Tibial nerve (tissue), 4 donors: ENCODE data around the gene IL1R1. TPM values are rescaled to one million over a fixed set of nuclear protein-coding genes. Genes with fewer than 3 reads are reported as not detected.

Source experiments
- DNase-seq, 2 donors: peaks; one replicate each; pipeline ENCODE4 v3.0.0-alpha.2; 2019; ENCODE audit warnings: low spot score in 2 of 2
- H3K27ac ChIP-seq, 4 donors: fragments of 200-600 bp; sonication (generic) in 3 of 4; one replicate each; pipeline ENCODE4 v1.5.1; 2017 to 2019; ENCODE audit warnings: mild to moderate bottlenecking in 1 of 4
- H3K27me3 ChIP-seq, 2 donors: fragments of 200-600 bp; sonication (generic) in 1 of 2; one replicate each; pipeline versions ENCODE4 v1.5.1 to v1.6.0; 2017 to 2019
- H3K36me3 ChIP-seq, 3 donors: fragments of 200-600 bp; sonication (generic); one replicate each; pipeline ENCODE4 v1.5.1; 2018 to 2019
- H3K4me1 ChIP-seq, 4 donors: fragments of 200-600 bp; sonication (generic) in 3 of 4; one replicate each; pipeline ENCODE4 v1.5.1; 2017 to 2019
- H3K4me3 ChIP-seq, 4 donors: fragments of 200-600 bp; sonication (generic) in 3 of 4; one replicate each; pipeline ENCODE4 v1.5.1; 2017 to 2019; ENCODE audit warnings: mild to moderate bottlenecking in 1 of 4, moderate library complexity in 1 of 4
- H3K9me3 ChIP-seq, 4 donors: fragments of 200-600 bp; sonication (generic) in 3 of 4; one replicate each; pipeline ENCODE4 v1.5.1; 2017 to 2019
- CTCF ChIP-seq, 5 experiments: fragments of 200-600 bp in 3 of 5; fragments of 450-650 bp in 2 of 5; sonication (generic) in 3 of 5; IDR thresholded peaks; one replicate each; pipeline ENCODE4 v1.5.1; 2016 to 2019; ENCODE audit warnings: antibody characterized with exemption in 5 of 5, mild to moderate bottlenecking in 3 of 5, moderate library complexity in 2 of 5
- EP300 ChIP-seq, 2 donors: sonication (generic); formaldehyde crosslinking; IDR thresholded peaks; one replicate each; pipeline ENCODE4 v1.6.1; 2017; ENCODE audit warnings: antibody characterized with exemption in 2 of 2, mild to moderate bottlenecking in 1 of 2
- POLR2A ChIP-seq, 2 donors: fragments of 450-650 bp; IDR thresholded peaks; one replicate each; pipeline ENCODE4 v1.6.1; 2017; ENCODE audit warnings: antibody characterized with exemption in 2 of 2, mild to moderate bottlenecking in 2 of 2, moderate library complexity in 2 of 2
- WGBS, 2 donors: methylation state at CpG; one replicate each; pipeline ENCODE4 v1.1.5; 2018; 5-methylcytosine and 5-hydroxymethylcytosine counted together
- total RNA-seq, 4 donors: library from RNA; depleted of rRNA; stranded (reverse); fragments of >200 nt; gene quantifications; one replicate each; pipeline ENCODE4 v1.1.0, GENCODE V29; 2016

The IL1R1 gene
- total RNA-seq, 4 donors from 2014 or later: 29.5 to 81.2 (median 57.4) TPM

- no peak overlapping the region for H3K27ac ChIP-seq
- no peaks in the 10 kb centered on the region for H3K27me3 ChIP-seq
- H3K9me3 ChIP-seq: no peaks in the 10 kb centered on the region
- H3K4me1 ChIP-seq: peaks cover 0 to 8% (median 0%) of the 10 kb centered on the region in 4 donors
- no peaks in the 10 kb centered on the region for H3K36me3 ChIP-seq
- no peak overlapping the region for H3K4me3 ChIP-seq
- DNase-seq: no peak
- TF ChIP-seq EP300 (IDR thresholded peaks at IDR 0.05) (no peak), CTCF (IDR thresholded peaks at IDR 0.05) (no peak), POLR2A (IDR thresholded peaks at IDR 0.05) (no peak)
- WGBS, 2 donors: 37 to 52% methylated on average over 5 of the region's 5 CpGs
These were observed 32.4 kb upstream of the IL1R1 start for GRCh38 chr2:102110171-102110570.

GRCh38 chr2:102110596-102111334, 31.8 kb upstream of the IL1R1 start:
- no peak for TF ChIP-seq EP300 (IDR thresholded peaks at IDR 0.05)
- TF ChIP-seq CTCF (IDR thresholded peaks at IDR 0.05): no peak
- no peak for TF ChIP-seq POLR2A (IDR thresholded peaks at IDR 0.05)
- Histone ChIP-seq H3K27me3 (no peaks in the 10 kb centered on the region), H3K27ac (no peak overlapping the region), H3K4me3 (no peak overlapping the region), H3K9me3 (no peaks in the 10 kb centered on the region), H3K4me1 (peaks cover 0 to 8% (median 0%) of the 10 kb centered on the region in 4 donors), H3K36me3 (no peaks in the 10 kb centered on the region)
- no peak for DNase-seq
- 68 to 77% methylated on average over 13 of the region's 13 CpGs for WGBS, 2 donors

GRCh38 chr2:102111823-102112222, 30.7 kb upstream of the IL1R1 start:
- no peaks in the 10 kb centered on the region for H3K36me3 ChIP-seq
- DNase-seq: no peak
- no peaks in the 10 kb centered on the region for H3K27me3 ChIP-seq
- H3K4me1 ChIP-seq: peaks cover 0 to 8% (median 0%) of the 10 kb centered on the region in 4 donors
- no peaks in the 10 kb centered on the region for H3K9me3 ChIP-seq
- H3K4me3 ChIP-seq: no peak overlapping the region
- H3K27ac ChIP-seq: no peak overlapping the region
- 72% methylated on average over 2 of the region's 2 CpGs for WGBS, 2 donors
- TF ChIP-seq CTCF (IDR thresholded peaks at IDR 0.05) (no peak), EP300 (IDR thresholded peaks at IDR 0.05) (no peak), POLR2A (IDR thresholded peaks at IDR 0.05) (no peak)

- Histone ChIP-seq H3K4me1 (peaks cover 0 to 8% (median 0%) of the 10 kb centered on the region in 4 donors), H3K27me3 (no peaks in the 10 kb centered on the region), H3K9me3 (no peaks in the 10 kb centered on the region), H3K27ac (no peak overlapping the region), H3K36me3 (no peaks in the 10 kb centered on the region), H3K4me3 (no peak overlapping the region)
- WGBS, 2 donors: 43 to 60% methylated on average over 1 of the region's 1 CpG
- TF ChIP-seq EP300 (IDR thresholded peaks at IDR 0.05) (no peak), CTCF (IDR thresholded peaks at IDR 0.05) (no peak), POLR2A (IDR thresholded peaks at IDR 0.05) (no peak)
- DNase-seq: no peak
These were observed 30.3 kb upstream of the IL1R1 start for GRCh38 chr2:102112271-102112670.
